GM12878 (cell line): Measurements from ENCODE around the gene IFNL2. TPM values are rescaled to one million over a fixed set of nuclear protein-coding genes. Genes with fewer than 3 reads are reported as not detected.

Experiments used
- EZH2 ChIP-seq: IDR thresholded peaks from 2 replicates; pipeline ENCODE4 v1.6.1; 2012; ENCODE audit warnings: low read depth, mild to moderate bottlenecking, control low read depth, inconsistent platforms, low read length, borderline replicate concordance; ENCODE audit not compliant: control insufficient read depth
- KLF5 ChIP-seq: fragments of 450-650 bp; IDR thresholded peaks from 2 replicates; pipeline ENCODE4 v1.6.1; 2014; ENCODE audit warnings: mild to moderate bottlenecking; ENCODE audit not compliant: partially characterized antibody
- MEF2A ChIP-seq: IDR thresholded peaks from 2 replicates; pipeline ENCODE4 v1.6.1; 2011; ENCODE audit warnings: low read depth, mild to moderate bottlenecking, low read length, moderate library complexity; ENCODE audit not compliant: insufficient read depth
- NRF1 ChIP-seq: conservative IDR thresholded peaks from 2 replicates; pipeline ENCODE4 v1.6.1; 2011; ENCODE audit warnings: mild to moderate bottlenecking, low read depth, low read length, improper control_type of control experiment
- PKNOX1 ChIP-seq: fragments of 450-650 bp; IDR thresholded peaks from 2 replicates; pipeline ENCODE4 v1.6.1; 2016; ENCODE audit warnings: mild to moderate bottlenecking
- polyA plus RNA-seq, 11 experiments: library from polyadenylated mRNA; depleted of rRNA in 4 of 11; unstranded in 6 of 11; stranded (reverse) in 5 of 11; fragments of >200 nt; fragmentation: Nextera tagmentation in 4 of 11; fragmentation: Illumina TruSeq in 1 of 11; extraction: Ambion mirVana in 4 of 11; extraction: Trizol in 1 of 11; gene quantifications; 1 replicate in 1 of 11; 2 replicates in 10 of 11; pipeline versions ENCODE4 v1.2.1 to v1.2.3, GENCODE V29; 2011 to 2016; ENCODE audit warnings: inconsistent platforms in 2 of 11, missing spikeins in 2 of 11, low read depth in 1 of 11
- total RNA-seq, 4 experiments: library from RNA; depleted of rRNA in 3 of 4; stranded (reverse); fragments of >200 nt in 3 of 4; fragmentation: Illumina TruSeq in 1 of 4; extraction: Trizol in 1 of 4; gene quantifications; 2 replicates each; pipeline versions ENCODE4 v1.2.1 to v1.2.3, GENCODE V29; 2013 to 2021
- TF ChIP-seq, protein P1 (sequence below): IDR thresholded peaks from 2 replicates; pipeline ENCODE4 v1.6.1; 2012; ENCODE audit warnings: low read length, inconsistent platforms
- TF ChIP-seq, protein P2 (sequence below): fragments of 450-650 bp; IDR thresholded peaks from 2 replicates; pipeline ENCODE4 v1.6.1; 2017; ENCODE audit warnings: mild to moderate bottlenecking, moderate library complexity

Gene IFNL2
- total and polyA plus RNA-seq, 10 of the 15 experiments (the other 5 are each of a cell fraction or from before 2014, with no cell fraction given) = 0.24 TPM; not detected in 9

DNA sequence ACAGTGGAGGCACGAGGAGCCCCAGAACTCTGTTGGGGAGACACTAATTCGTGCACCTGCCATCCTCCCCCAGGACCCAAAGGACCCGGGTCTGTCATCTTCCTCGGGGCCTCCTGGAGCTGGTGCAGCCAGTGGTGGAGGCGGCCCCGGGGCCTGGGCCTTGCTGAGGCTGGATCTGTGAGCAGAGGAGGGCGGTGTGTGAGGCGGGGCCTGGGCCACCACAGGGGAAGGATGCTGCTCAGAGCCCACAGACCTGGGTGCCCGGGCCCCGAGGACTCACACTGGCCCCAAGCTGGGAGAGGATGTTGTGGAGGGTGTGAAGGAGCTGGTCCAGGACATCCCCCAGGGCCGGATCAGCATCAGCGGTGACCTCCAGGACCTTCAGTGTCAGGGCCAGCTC, 31.7 kb upstream of the IFNL2 start (continued):
- TF ChIP-seq, protein P1, sequence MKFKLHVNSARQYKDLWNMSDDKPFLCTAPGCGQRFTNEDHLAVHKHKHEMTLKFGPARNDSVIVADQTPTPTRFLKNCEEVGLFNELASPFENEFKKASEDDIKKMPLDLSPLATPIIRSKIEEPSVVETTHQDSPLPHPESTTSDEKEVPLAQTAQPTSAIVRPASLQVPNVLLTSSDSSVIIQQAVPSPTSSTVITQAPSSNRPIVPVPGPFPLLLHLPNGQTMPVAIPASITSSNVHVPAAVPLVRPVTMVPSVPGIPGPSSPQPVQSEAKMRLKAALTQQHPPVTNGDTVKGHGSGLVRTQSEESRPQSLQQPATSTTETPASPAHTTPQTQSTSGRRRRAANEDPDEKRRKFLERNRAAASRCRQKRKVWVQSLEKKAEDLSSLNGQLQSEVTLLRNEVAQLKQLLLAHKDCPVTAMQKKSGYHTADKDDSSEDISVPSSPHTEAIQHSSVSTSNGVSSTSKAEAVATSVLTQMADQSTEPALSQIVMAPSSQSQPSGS = no peak
- TF ChIP-seq EZH2 = no peak
- TF ChIP-seq PKNOX1 = no peak
- TF ChIP-seq NRF1 = no peak
- TF ChIP-seq, protein P2, sequence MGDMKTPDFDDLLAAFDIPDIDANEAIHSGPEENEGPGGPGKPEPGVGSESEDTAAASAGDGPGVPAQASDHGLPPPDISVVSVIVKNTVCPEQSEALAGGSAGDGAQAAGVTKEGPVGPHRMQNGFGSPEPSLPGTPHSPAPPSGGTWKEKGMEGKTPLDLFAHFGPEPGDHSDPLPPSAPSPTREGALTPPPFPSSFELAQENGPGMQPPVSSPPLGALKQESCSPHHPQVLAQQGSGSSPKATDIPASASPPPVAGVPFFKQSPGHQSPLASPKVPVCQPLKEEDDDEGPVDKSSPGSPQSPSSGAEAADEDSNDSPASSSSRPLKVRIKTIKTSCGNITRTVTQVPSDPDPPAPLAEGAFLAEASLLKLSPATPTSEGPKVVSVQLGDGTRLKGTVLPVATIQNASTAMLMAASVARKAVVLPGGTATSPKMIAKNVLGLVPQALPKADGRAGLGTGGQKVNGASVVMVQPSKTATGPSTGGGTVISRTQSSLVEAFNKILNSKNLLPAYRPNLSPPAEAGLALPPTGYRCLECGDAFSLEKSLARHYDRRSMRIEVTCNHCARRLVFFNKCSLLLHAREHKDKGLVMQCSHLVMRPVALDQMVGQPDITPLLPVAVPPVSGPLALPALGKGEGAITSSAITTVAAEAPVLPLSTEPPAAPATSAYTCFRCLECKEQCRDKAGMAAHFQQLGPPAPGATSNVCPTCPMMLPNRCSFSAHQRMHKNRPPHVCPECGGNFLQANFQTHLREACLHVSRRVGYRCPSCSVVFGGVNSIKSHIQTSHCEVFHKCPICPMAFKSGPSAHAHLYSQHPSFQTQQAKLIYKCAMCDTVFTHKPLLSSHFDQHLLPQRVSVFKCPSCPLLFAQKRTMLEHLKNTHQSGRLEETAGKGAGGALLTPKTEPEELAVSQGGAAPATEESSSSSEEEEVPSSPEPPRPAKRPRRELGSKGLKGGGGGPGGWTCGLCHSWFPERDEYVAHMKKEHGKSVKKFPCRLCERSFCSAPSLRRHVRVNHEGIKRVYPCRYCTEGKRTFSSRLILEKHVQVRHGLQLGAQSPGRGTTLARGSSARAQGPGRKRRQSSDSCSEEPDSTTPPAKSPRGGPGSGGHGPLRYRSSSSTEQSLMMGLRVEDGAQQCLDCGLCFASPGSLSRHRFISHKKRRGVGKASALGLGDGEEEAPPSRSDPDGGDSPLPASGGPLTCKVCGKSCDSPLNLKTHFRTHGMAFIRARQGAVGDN = no peak
- no peak for TF ChIP-seq MEF2A
- TF ChIP-seq KLF5 = no peak
